ENCODE results near the gene FAM117A. TPM values are rescaled to one million over a fixed set of nuclear protein-coding genes. Genes with fewer than 3 reads are reported as not detected.
A peak's percentile ranks its signal among the peaks of the same experiment; 100 is the strongest.

Gene FAM117A
- total and polyA plus RNA-seq, 2 of the 8 experiments (the other 6 are each of a cell fraction or from before 2014, with no cell fraction given): 28.4 to 45.7 TPM

DNA sequence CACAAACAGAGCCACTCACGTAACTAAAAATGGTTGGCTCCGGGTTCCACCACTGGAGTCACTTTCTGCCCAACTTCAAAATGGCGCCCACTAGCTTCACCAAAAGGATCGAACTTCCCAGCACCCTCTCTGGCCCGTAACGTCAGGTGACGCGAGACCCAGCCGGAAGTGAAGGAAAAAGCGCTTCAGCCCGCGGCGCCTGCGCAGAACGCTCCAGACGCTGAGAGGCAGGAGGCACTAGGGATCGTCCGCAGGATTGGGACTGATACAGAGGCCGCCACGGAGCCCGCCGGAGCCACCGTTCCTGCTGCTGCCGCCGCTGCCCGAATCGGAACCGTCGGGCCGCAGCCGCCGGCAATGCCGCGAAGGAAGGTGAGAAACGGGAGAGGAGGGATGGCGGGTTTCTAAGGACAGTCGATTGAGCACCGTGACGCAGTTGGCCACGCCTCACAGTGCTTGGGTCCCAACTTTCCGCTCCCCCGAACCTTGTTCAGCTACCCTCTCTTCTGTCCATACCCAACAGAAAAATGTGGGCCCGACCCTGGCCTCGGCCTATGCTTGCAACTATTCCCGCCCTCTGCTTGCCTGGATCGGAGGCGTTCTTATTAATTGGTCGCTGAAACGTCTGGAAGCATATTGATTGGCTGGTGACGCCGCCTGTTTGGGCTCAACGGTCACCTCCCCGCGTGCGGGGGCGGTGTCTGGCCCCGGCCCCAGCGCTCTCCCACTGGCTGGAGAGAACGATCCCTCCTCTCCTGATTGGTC, 24.7 kb upstream of the FAM117A start, which contains the start of gene KAT7 (continued):
- TF ChIP-seq TCF12 (IDR thresholded peaks at IDR 0.05; ENCODE audit: low read depth, low read length) (0 out of 2 replicates have a peak, but pooled peaks have one; percentile 18), YY1 (IDR thresholded peaks at IDR 0.05; ENCODE audit: low read depth, low read length) (peak; percentile 100), SP1 (IDR thresholded peaks at IDR 0.05; ENCODE audit: low read depth, low read length) (peak; percentile 99), BACH1 (IDR thresholded peaks at IDR 0.05; ENCODE audit: low read length) (peak; percentile 67; the same call in 1 of the 2 replicates), MAFK (IDR thresholded peaks at IDR 0.05; ENCODE audit: low read depth, low read length) (no peak), FOSL1 (IDR thresholded peaks at IDR 0.05; ENCODE audit: insufficient read depth, low read depth, low read length) (no peak), KDM4A (IDR thresholded peaks at IDR 0.05; ENCODE audit: low read depth, low read length, severe bottlenecking) (peak; percentile 41), TEAD4 (IDR thresholded peaks at IDR 0.05; ENCODE audit: low read depth, low read length) (0 out of 2 replicates have a peak, but pooled peaks have one; percentile 8), SIN3A (conservative IDR thresholded peaks at IDR 0.05 in 1 of 2, IDR thresholded peaks at IDR 0.05 in 1 of 2; ENCODE audit: low read depth in 1 of 2, low read length in 2 of 2) (peak in 1 of 2 experiments; percentile 88; a peak in 2 of 4 replicates), JUN (IDR thresholded peaks at IDR 0.05; ENCODE audit: low read depth, low read length) (no peak), RBBP5 (IDR thresholded peaks at IDR 0.05; ENCODE audit: borderline replicate concordance, low read depth, low read length) (0 out of 2 replicates have a peak, but pooled peaks have one; percentile 62), SP4 (IDR thresholded peaks at IDR 0.05; ENCODE audit: low read length) (peak; percentile 64; the same call in 1 of the 2 replicates), CEBPB (IDR thresholded peaks at IDR 0.05; ENCODE audit: low read depth, low read length) (no peak), NANOG (IDR thresholded peaks at IDR 0.05; ENCODE audit: insufficient read depth, low read depth, low read length, poor library complexity, severe bottlenecking) (no peak), SP2 (IDR thresholded peaks at IDR 0.05; ENCODE audit: low read length) (peak; percentile 94), CREB1 (IDR thresholded peaks at IDR 0.05) (peak; percentile 94)
- TF ChIP-seq, protein P1, sequence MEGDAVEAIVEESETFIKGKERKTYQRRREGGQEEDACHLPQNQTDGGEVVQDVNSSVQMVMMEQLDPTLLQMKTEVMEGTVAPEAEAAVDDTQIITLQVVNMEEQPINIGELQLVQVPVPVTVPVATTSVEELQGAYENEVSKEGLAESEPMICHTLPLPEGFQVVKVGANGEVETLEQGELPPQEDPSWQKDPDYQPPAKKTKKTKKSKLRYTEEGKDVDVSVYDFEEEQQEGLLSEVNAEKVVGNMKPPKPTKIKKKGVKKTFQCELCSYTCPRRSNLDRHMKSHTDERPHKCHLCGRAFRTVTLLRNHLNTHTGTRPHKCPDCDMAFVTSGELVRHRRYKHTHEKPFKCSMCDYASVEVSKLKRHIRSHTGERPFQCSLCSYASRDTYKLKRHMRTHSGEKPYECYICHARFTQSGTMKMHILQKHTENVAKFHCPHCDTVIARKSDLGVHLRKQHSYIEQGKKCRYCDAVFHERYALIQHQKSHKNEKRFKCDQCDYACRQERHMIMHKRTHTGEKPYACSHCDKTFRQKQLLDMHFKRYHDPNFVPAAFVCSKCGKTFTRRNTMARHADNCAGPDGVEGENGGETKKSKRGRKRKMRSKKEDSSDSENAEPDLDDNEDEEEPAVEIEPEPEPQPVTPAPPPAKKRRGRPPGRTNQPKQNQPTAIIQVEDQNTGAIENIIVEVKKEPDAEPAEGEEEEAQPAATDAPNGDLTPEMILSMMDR (IDR thresholded peaks at IDR 0.05; ENCODE audit: control extremely low read depth in 1 of 3, insufficient read depth in 1 of 3, low read depth in 1 of 3, low read length in 3 of 3): no peak
- TF ChIP-seq, protein P2, sequence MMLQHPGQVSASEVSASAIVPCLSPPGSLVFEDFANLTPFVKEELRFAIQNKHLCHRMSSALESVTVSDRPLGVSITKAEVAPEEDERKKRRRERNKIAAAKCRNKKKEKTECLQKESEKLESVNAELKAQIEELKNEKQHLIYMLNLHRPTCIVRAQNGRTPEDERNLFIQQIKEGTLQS (IDR thresholded peaks at IDR 0.05; ENCODE audit: insufficient read depth, low read depth, low read length): peak; percentile 83

All from H1 (cell line).